BJ (cell line): Measurements from ENCODE around the gene C2orf76. TPM values are rescaled to one million over a fixed set of nuclear protein-coding genes. Genes with fewer than 3 reads are reported as not detected.

Source experiments
- CTCF ChIA-PET: fragments of 350-600 bp; formaldehyde crosslinking; extraction: SDS; loops from one replicate; lab custom pipeline; 2021; ENCODE audit warnings: antibody characterized with exemption, inconsistent platforms; lab: Yijun Ruan, JAX
- POLR2A ChIA-PET: fragments of 300-600 bp; sonication (Branson Sonifier 250); formaldehyde crosslinking; extraction: SDS; loops from one replicate; lab custom pipeline; 2021; ENCODE audit warnings: antibody characterized with exemption; lab: Charles Lee
- DNase-seq: peaks from one replicate; pipeline ENCODE4 v3.0.0-alpha.2; 2011; ENCODE audit warnings: low read depth
- H3K27me3 ChIP-seq: 2 replicates; pipeline ENCODE4 v1.6.0; 2011; ENCODE audit warnings: low read length; ENCODE audit not compliant: control insufficient read depth, insufficient read depth
- H3K36me3 ChIP-seq: 2 replicates; pipeline ENCODE4 v1.5.1; 2011; ENCODE audit warnings: low read length; ENCODE audit not compliant: control insufficient read depth, insufficient read depth
- H3K4me3 ChIP-seq: 2 replicates; pipeline ENCODE4 v1.5.1; 2011; ENCODE audit warnings: low read depth, mild to moderate bottlenecking, control low read depth, low read length
- polyA minus RNA-seq: library from RNA; depleted of rRNA, polyadenylated mRNA; stranded (reverse); fragments of >200 nt; gene quantifications from 2 replicates; pipeline ENCODE4 v1.2.3, GENCODE V29; 2011; rRNA and poly(A)+ RNA removed
- polyA plus RNA-seq: library from polyadenylated mRNA; depleted of rRNA; stranded (reverse); fragments of >200 nt; gene quantifications from 2 replicates; pipeline ENCODE4 v1.2.3, GENCODE V29; 2011; rRNA removed
- TF ChIP-seq, protein P1 (sequence below): IDR thresholded peaks from 2 replicates; pipeline ENCODE4 v1.5.1; 2011; ENCODE audit warnings: low read depth, mild to moderate bottlenecking, control low read depth, inconsistent platforms, low read length, moderate library complexity; ENCODE audit not compliant: insufficient read depth

C2orf76 gene
- polyA plus RNA-seq, result 7.0 and 25.0 TPM in 2 replicates
- 0.98 and 1.8 TPM in 2 replicates for polyA minus RNA-seq

- DNase-seq, result peak; percentile 76
- TF ChIP-seq, protein P1, sequence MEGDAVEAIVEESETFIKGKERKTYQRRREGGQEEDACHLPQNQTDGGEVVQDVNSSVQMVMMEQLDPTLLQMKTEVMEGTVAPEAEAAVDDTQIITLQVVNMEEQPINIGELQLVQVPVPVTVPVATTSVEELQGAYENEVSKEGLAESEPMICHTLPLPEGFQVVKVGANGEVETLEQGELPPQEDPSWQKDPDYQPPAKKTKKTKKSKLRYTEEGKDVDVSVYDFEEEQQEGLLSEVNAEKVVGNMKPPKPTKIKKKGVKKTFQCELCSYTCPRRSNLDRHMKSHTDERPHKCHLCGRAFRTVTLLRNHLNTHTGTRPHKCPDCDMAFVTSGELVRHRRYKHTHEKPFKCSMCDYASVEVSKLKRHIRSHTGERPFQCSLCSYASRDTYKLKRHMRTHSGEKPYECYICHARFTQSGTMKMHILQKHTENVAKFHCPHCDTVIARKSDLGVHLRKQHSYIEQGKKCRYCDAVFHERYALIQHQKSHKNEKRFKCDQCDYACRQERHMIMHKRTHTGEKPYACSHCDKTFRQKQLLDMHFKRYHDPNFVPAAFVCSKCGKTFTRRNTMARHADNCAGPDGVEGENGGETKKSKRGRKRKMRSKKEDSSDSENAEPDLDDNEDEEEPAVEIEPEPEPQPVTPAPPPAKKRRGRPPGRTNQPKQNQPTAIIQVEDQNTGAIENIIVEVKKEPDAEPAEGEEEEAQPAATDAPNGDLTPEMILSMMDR, result no peak
- Histone ChIP-seq H3K4me3 (peak within 1 kb of the TSS; percentile 88), H3K27me3 (no peaks in the 10 kb centered on the region), H3K36me3 (peaks cover 8% of the 10 kb centered on the region)
- CTCF ChIA-PET, result interaction anchor here (0.5 to 2.0 kb wide), 3 partner anchors 11 to 65 kb away, joined by 3 to 4 read pairs (median 3); partner anchors contain the start of gene TMEM37
- POLR2A ChIA-PET, result no interaction called here
Observed at GRCh38 chr2:119366649-119367471, at the start of gene C2orf76, which contains the start of gene DBI. TSS of gene C2orf76 (minus strand) at chr2:119366834. CDS start at chr2:119339959, 26,875 bp downstream. TSS of gene DBI (plus strand) at chr2:119366977. CDS start at chr2:119367052, 75 bp downstream.

- POLR2A ChIA-PET, result no interaction called here
- DNase-seq, result no peak
- no peaks in the 10 kb centered on the region; the same call in 1 of the 2 replicates for H3K27me3 ChIP-seq
- H3K36me3 ChIP-seq, result no peaks in the 10 kb centered on the region
- TF ChIP-seq, protein P1, result no peak
- CTCF ChIA-PET, result interaction anchor here (1.5 to 4.0 kb wide), 2 partner anchors 9 to 61 kb away, joined by 5 to 18 read pairs; no protein-coding TSS in a partner anchor
- H3K4me3 ChIP-seq, result no peak overlapping the region
Observed at GRCh38 chr2:119415630-119416029, 49.0 kb upstream of the C2orf76 start.

DNA sequence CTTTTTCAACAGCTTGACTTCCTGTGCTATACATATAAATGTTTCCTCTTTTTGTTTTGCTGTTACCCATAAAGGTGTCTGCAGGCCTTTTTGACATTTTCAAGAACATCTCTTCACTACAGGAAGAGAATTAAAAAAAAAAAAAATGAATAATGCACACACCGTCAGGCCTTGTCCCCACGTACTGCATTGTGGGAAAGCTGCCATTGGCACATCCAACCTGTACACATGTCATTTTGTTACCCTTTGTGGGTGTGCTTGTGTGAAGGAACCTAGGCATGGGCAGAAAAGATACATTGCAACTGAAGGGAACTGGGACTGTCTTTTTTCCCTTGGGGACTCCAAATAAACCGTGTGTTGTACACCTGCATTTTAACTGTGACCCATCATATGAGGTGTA is 48.3 kb upstream of the C2orf76 start:
- no peak for DNase-seq
- Histone ChIP-seq H3K4me3 (no peak overlapping the region), H3K27me3 (no peaks in the 10 kb centered on the region), H3K36me3 (no peaks in the 10 kb centered on the region)
- ChIA-PET POLR2A (no interaction called here), CTCF (interaction anchor here (1.5 to 4.0 kb wide), 2 partner anchors 9 to 61 kb away, joined by 5 to 18 read pairs; no protein-coding TSS in a partner anchor)
- TF ChIP-seq, protein P1, result no peak

DNA sequence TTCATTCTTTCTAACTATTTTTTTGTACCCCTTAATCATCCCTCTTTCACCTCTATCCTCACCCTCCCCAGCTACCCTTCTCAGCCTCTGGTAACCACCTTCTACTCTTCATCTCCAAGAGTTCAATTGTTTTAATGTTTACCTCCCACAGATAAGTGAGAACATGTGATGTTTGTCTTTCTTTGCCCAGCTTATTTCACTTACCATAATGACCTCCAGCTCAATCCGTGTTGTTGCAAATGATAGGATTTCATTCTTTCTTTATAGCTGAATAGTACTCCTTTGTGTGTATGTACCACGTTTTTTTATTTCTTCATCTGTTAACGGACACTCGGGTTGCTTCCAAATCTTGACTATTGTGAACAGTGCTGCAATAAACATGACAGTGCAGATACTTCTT is 42.9 kb upstream of the C2orf76 start:
- ChIA-PET CTCF (interaction anchor here (0.9 to 4.5 kb wide), 4 partner anchors 11 to 67 kb away, joined by 3 to 58 read pairs (median 6); no protein-coding TSS in a partner anchor), POLR2A (no interaction called here)
- H3K36me3 ChIP-seq, result no peaks in the 10 kb centered on the region
- peaks cover 2% of the 10 kb centered on the region; the same call in 1 of the 2 replicates for H3K27me3 ChIP-seq
- DNase-seq, result no peak
- H3K4me3 ChIP-seq, result no peak overlapping the region
- TF ChIP-seq, protein P1, result no peak

GRCh38 chr2:119408221-119408619 is 41.6 kb upstream of the C2orf76 start:
- DNase-seq, result no peak
- Histone ChIP-seq H3K27me3 (peaks cover 2% of the 10 kb centered on the region; the same call in 1 of the 2 replicates), H3K36me3 (no peaks in the 10 kb centered on the region), H3K4me3 (no peak overlapping the region)
- TF ChIP-seq, protein P1, result no peak
- ChIA-PET CTCF (interaction anchor here (0.6 to 4.5 kb wide), 12 partner anchors 9 to 262 kb away, joined by 3 to 58 read pairs (median 4); no protein-coding TSS in a partner anchor), POLR2A (no interaction called here)
